H1 (cell line): Measurements from ENCODE around the gene SEC14L6. TPM values are rescaled to one million over a fixed set of nuclear protein-coding genes. Genes with fewer than 3 reads are reported as not detected.

Experiments
- ATF3 ChIP-seq: IDR thresholded peaks from 2 replicates; pipeline ENCODE4 v1.6.1; 2011; ENCODE audit warnings: low read depth, mild to moderate bottlenecking, low read length; ENCODE audit not compliant: insufficient read depth
- CHD7 ChIP-seq: fragments of 300-600 bp; sonication (generic); IDR thresholded peaks from 2 replicates; pipeline ENCODE4 v1.7.1; 2012; ENCODE audit warnings: low read length, moderate library complexity, mild to moderate bottlenecking, inconsistent platforms; ENCODE audit not compliant: insufficient replicate concordance
- E2F6 ChIP-seq: IDR thresholded peaks from 2 replicates; pipeline ENCODE4 v1.6.1; 2012; ENCODE audit warnings: inconsistent platforms
- EGR1 ChIP-seq: IDR thresholded peaks from 2 replicates; pipeline ENCODE4 v1.6.1; 2011; ENCODE audit warnings: low read depth, low read length, borderline replicate concordance
- JUN ChIP-seq: IDR thresholded peaks from 2 replicates; pipeline ENCODE4 v1.6.1; 2011; ENCODE audit warnings: low read depth, mild to moderate bottlenecking, improper control_type of control experiment, low read length
- MAFK ChIP-seq: IDR thresholded peaks from 2 replicates; pipeline ENCODE4 v1.6.1; 2012; ENCODE audit warnings: low read depth, mild to moderate bottlenecking, improper control_type of control experiment, low read length
- POU5F1 ChIP-seq: IDR thresholded peaks from 2 replicates; pipeline ENCODE4 v1.6.1; 2011; ENCODE audit warnings: low read depth, mild to moderate bottlenecking, low read length, moderate library complexity
- TAF7 ChIP-seq: optimal IDR thresholded peaks from 2 replicates; pipeline ENCODE3; 2011; ENCODE audit warnings: low read depth, mild to moderate bottlenecking, inconsistent platforms, low read length, moderate library complexity, borderline replicate concordance
- polyA plus RNA-seq, 7 experiments: library from polyadenylated mRNA; depleted of rRNA in 3 of 7; stranded (reverse) in 5 of 7; unstranded in 2 of 7; fragments of >200 nt in 5 of 7; fragments of 200-250 nt in 2 of 7; gene quantifications; 1 replicate in 5 of 7; 2 replicates in 1 of 7; 4 replicates in 1 of 7; pipeline versions ENCODE4 v1.2.1 to v1.2.3, GENCODE V29; 2011 to 2013; ENCODE audit warnings: missing spikeins in 2 of 7, mixed read lengths in 2 of 7
- total RNA-seq: library from RNA; stranded (reverse); fragmentation: NEBNext Ultra II Directional; extraction: Animal tissue kit (Norgen Biotek cat#: 25700); gene quantifications from 2 replicates; pipeline ENCODE4 v1.2.1, GENCODE V29; 2021

SEC14L6 gene
- total and polyA plus RNA-seq, 2 of the 8 experiments (the other 6 are each of a cell fraction or from before 2014, with no cell fraction given) = 0.63 to 2.1 TPM

- TF ChIP-seq TAF7 = no peak
- no peak for TF ChIP-seq EGR1
- TF ChIP-seq JUN = no peak
- no peak for TF ChIP-seq CHD7
- no peak for TF ChIP-seq ATF3
- no peak for TF ChIP-seq MAFK
- no peak for TF ChIP-seq POU5F1
- peak; percentile 63 for TF ChIP-seq E2F6
Measured at GRCh38 chr22:30591588-30592359, 45.2 kb upstream of the SEC14L6 start, which contains the start of gene PES1 (continued).
